ENCODE measurements around the gene VPS26C. TPM values are rescaled to one million over a fixed set of nuclear protein-coding genes. Genes with fewer than 3 reads are reported as not detected.

VPS26C gene
- total and polyA plus RNA-seq, 9 of the 15 experiments (the other 6 are each of a cell fraction or from before 2014, with no cell fraction given), result 32.8 to 48.7 (median 42.1) TPM

DNA sequence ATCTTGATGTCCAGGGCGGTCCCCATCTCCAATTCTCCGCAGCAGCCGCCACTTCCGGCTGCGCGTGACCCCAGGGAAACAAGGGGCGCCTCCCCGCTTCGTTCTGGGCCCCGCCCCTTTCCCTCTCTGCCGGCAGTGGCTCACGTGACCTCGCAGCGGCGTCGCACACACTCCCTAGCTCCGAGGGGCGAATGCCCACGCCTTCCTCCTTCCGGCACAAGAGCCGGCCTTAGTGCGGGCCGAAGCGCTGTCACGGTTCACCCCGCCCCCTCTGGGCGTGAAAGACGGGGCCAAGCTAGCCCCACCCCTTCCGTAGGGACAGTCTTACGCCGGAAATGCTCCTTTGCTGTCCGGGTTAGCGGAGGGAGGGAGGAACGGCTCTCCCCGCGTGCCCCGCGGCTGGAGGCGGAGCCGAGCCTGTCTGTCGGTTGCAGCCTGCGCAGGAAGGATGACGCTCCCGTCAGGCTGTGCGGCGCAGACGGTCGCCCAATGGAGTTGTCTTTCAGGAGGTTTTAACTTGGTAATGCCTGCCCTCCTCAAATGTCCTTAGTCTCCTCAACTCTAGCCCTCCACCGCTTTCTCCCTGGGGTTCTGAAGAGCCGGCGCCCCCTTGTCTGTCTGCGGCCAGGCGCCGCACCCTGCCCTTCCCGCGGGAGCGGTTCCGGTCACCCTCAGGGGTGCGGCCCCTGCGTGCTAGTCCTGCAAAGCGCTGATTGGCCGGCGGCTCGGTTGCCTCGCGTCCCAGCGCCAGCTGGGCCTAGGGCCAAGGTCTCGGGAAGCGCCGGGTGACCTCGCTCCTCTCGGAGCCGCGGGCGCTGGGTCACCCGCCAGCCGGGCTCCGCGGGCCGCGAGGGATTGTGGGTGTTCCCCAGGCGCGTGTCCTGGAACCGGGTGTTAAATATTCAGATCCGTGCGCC lies at the start of gene VPS26C (continued):
- TF ChIP-seq, protein P1, sequence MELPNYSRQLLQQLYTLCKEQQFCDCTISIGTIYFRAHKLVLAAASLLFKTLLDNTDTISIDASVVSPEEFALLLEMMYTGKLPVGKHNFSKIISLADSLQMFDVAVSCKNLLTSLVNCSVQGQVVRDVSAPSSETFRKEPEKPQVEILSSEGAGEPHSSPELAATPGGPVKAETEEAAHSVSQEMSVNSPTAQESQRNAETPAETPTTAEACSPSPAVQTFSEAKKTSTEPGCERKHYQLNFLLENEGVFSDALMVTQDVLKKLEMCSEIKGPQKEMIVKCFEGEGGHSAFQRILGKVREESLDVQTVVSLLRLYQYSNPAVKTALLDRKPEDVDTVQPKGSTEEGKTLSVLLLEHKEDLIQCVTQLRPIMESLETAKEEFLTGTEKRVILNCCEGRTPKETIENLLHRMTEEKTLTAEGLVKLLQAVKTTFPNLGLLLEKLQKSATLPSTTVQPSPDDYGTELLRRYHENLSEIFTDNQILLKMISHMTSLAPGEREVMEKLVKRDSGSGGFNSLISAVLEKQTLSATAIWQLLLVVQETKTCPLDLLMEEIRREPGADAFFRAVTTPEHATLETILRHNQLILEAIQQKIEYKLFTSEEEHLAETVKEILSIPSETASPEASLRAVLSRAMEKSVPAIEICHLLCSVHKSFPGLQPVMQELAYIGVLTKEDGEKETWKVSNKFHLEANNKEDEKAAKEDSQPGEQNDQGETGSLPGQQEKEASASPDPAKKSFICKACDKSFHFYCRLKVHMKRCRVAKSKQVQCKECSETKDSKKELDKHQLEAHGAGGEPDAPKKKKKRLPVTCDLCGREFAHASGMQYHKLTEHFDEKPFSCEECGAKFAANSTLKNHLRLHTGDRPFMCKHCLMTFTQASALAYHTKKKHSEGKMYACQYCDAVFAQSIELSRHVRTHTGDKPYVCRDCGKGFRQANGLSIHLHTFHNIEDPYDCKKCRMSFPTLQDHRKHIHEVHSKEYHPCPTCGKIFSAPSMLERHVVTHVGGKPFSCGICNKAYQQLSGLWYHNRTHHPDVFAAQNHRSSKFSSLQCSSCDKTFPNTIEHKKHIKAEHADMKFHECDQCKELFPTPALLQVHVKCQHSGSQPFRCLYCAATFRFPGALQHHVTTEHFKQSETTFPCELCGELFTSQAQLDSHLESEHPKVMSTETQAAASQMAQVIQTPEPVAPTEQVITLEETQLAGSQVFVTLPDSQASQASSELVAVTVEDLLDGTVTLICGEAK (IDR thresholded peaks at IDR 0.05), result peak; percentile 98
- TF ChIP-seq, protein P1 (CRISPR knock-in tag; IDR thresholded peaks at IDR 0.05), result no peak
- TF ChIP-seq ZBTB11 (CRISPR knock-in tag; IDR thresholded peaks at IDR 0.05) (peak in 2 of 3 experiments; percentile 90 to 98; a peak in 5 of 6 replicates), RNF2 (IDR thresholded peaks at IDR 0.05) (peak; percentile 58; the same call in 1 of the 2 replicates), NBN (IDR thresholded peaks at IDR 0.05; ENCODE audit: low read depth) (peak; percentile 62), ZNF347 (CRISPR knock-in tag; IDR thresholded peaks at IDR 0.05; ENCODE audit: low read depth) (no peak), CTBP1 (IDR thresholded peaks at IDR 0.05; ENCODE audit: borderline replicate concordance) (peak; percentile 92), U2AF1 (optimal IDR thresholded peaks at IDR 0.05; ENCODE audit: low read depth, low read length) (peak; percentile 97), TBP (optimal IDR thresholded peaks at IDR 0.05; ENCODE audit: low read depth, low read length) (peak; percentile 68), JUNB (CRISPR knock-in tag; conservative IDR thresholded peaks at IDR 0.05) (no peak), HOXB6 (CRISPR knock-in tag; IDR thresholded peaks at IDR 0.05; ENCODE audit: borderline replicate concordance) (no peak), PPARD (CRISPR knock-in tag; IDR thresholded peaks at IDR 0.05) (no peak)

All from K562 (cell line).